ENCODE data around the gene RUVBL2. TPM values are rescaled to one million over a fixed set of nuclear protein-coding genes. Genes with fewer than 3 reads are reported as not detected.
"Not testable (repeated sequence)": the region's sequence is repeated elsewhere in the genome, so short reads cannot be mapped to it uniquely, and the experiment has no call there.

The RUVBL2 gene
- total RNA-seq, 1 experiment from 2014 or later = 170 TPM

- POLR2A ChIA-PET = no interaction called here
- no TSS peak for BruUV-seq (replicated peaks)
- no peaks in the 10 kb centered on the region for H3K27me3 ChIP-seq (ENCODE audit: control insufficient read depth, insufficient read depth, low read length)
- ATAC-seq (no peak), DNase-seq (ENCODE audit: low read depth, low spot score) (no peak)
- CTCF ChIA-PET = interaction anchor here (0.7 kb wide), 1 partner anchor 16 kb away, joined by 3 read pairs; no protein-coding TSS in a partner anchor
- in situ Hi-C loops (cut with HindIII; ENCODE audit: low pct_unique_long_range_greater_than_20kb, low sequenced_read_pairs) (no loop called here), intact Hi-C loops (cut with micrococcal nuclease; ENCODE audit: unreplicated experiment) (no loop called here)
- H3K9me3 ChIP-seq (ENCODE audit: control insufficient read depth, insufficient read depth, low read depth, low read length) = no peaks in the 10 kb centered on the region
- no peaks in the 10 kb centered on the region for H3K36me3 ChIP-seq (ENCODE audit: control insufficient read depth, insufficient read depth, low read length)
- H3K4me3 ChIP-seq (ENCODE audit: low read depth in 2 of 2, low read length in 2 of 2) = no peak overlapping the region
- H3K27ac ChIP-seq (ENCODE audit: low read length) = no peak overlapping the region
- TF ChIP-seq POLR2AphosphoS5 (IDR thresholded peaks at IDR 0.05; ENCODE audit: low read depth, low read length) (no peak), CTCF (IDR thresholded peaks at IDR 0.05) (no peak), TCF7L2 (IDR thresholded peaks at IDR 0.05; ENCODE audit: low read depth, low read length) (no peak), REST (IDR thresholded peaks at IDR 0.05; ENCODE audit: insufficient read depth in 1 of 2, low read depth in 2 of 2, low read length in 1 of 2) (no peak), SIN3A (IDR thresholded peaks at IDR 0.05; ENCODE audit: borderline replicate concordance, insufficient read depth, low read depth, low read length) (no peak)
- H3K4me1 ChIP-seq (ENCODE audit: control insufficient read depth, insufficient read depth, low read length) = no peaks in the 10 kb centered on the region; the same call in 1 of the 2 replicates
Measured at GRCh38 chr19:49020931-49021895, 27.5 kb downstream of the RUVBL2 start.

- H3K4me3 ChIP-seq (ENCODE audit: low read depth in 2 of 2, low read length in 2 of 2) = no peak overlapping the region
- intact Hi-C loops (cut with micrococcal nuclease; ENCODE audit: unreplicated experiment) = no loop called here
- in situ Hi-C loops (cut with HindIII; ENCODE audit: low pct_unique_long_range_greater_than_20kb, low sequenced_read_pairs) = no loop called here
- no peak for DNase-seq (ENCODE audit: low read depth, low spot score)
- no peak overlapping the region for H3K27ac ChIP-seq (ENCODE audit: low read length)
- H3K9me3 ChIP-seq (ENCODE audit: control insufficient read depth, insufficient read depth, low read depth, low read length) = no peaks in the 10 kb centered on the region
- no peak for ATAC-seq
- ChIA-PET POLR2A (interaction anchor here (0.6 kb wide), 1 partner anchor 28 kb away, joined by 7 read pairs; the partner anchor contains the start of gene RUVBL2), CTCF (no interaction called here)
- H3K27me3 ChIP-seq (ENCODE audit: control insufficient read depth, insufficient read depth, low read length) = no peaks in the 10 kb centered on the region
- no peaks in the 10 kb centered on the region; the same call in 1 of the 2 replicates for H3K4me1 ChIP-seq (ENCODE audit: control insufficient read depth, insufficient read depth, low read length)
- TF ChIP-seq POLR2AphosphoS5 (IDR thresholded peaks at IDR 0.05; ENCODE audit: low read depth, low read length) (no peak), SIN3A (IDR thresholded peaks at IDR 0.05; ENCODE audit: borderline replicate concordance, insufficient read depth, low read depth, low read length) (no peak), CTCF (IDR thresholded peaks at IDR 0.05) (no peak), TCF7L2 (IDR thresholded peaks at IDR 0.05; ENCODE audit: low read depth, low read length) (no peak), REST (IDR thresholded peaks at IDR 0.05; ENCODE audit: insufficient read depth in 1 of 2, low read depth in 2 of 2, low read length in 1 of 2) (no peak)
- no TSS peak for BruUV-seq (replicated peaks)
- H3K36me3 ChIP-seq (ENCODE audit: control insufficient read depth, insufficient read depth, low read length) = no peaks in the 10 kb centered on the region
Measured at GRCh38 chr19:49022116-49022515, 28.4 kb downstream of the RUVBL2 start.

- intact Hi-C loops (cut with micrococcal nuclease; ENCODE audit: unreplicated experiment); POLR2A ChIA-PET; H3K27ac ChIP-seq (ENCODE audit: low read length); in situ Hi-C loops (cut with HindIII; ENCODE audit: low pct_unique_long_range_greater_than_20kb, low sequenced_read_pairs); H3K4me1 ChIP-seq (ENCODE audit: control insufficient read depth, insufficient read depth, low read length); H3K27me3 ChIP-seq (ENCODE audit: control insufficient read depth, insufficient read depth, low read length); H3K36me3 ChIP-seq (ENCODE audit: control insufficient read depth, insufficient read depth, low read length); CTCF ChIA-PET; H3K9me3 ChIP-seq (ENCODE audit: control insufficient read depth, insufficient read depth, low read depth, low read length); BruUV-seq (replicated peaks); ATAC-seq; DNase-seq (ENCODE audit: low read depth, low spot score); H3K4me3 ChIP-seq (ENCODE audit: low read depth in 2 of 2, low read length in 2 of 2): not testable (repeated sequence)
Measured at GRCh38 chr19:49024233-49024632, 30.5 kb downstream of the RUVBL2 start, which contains the start of gene CGB3. Gene CGB3, minus strand, starts transcription at chr19:49024333. Its CDS starts 362 bp downstream, at chr19:49023971.
